HG02938 (cell line): ENCODE data around the gene MED20.

ENCODE experiments used
- ATAC-seq: cut with Tn5 transposase; IDR thresholded peaks from one replicate; pipeline ENCODE4 v1.9.1; 2021; ENCODE audit warnings: mild to moderate bottlenecking, moderate library complexity; ENCODE audit not compliant: unreplicated experiment

MED20 gene

GRCh38 chr6:41858703-41859102, 62.2 kb downstream of the MED20 start:
- no peak for ATAC-seq
